Measurements from ENCODE around the gene ADCY9.

GRCh38 chr16:3971706-3972105 is 144.5 kb downstream of the ADCY9 start:
- TF ChIP-seq CTCF (IDR thresholded peaks at IDR 0.05) (no peak), POLR2A (IDR thresholded peaks at IDR 0.05) (no peak), POLR2AphosphoS5 (IDR thresholded peaks at IDR 0.05) (no peak)

All from breast epithelium (tissue), 3 donors.